A549 (cell line): Measurements from ENCODE around the gene GPR35. TPM values are rescaled to one million over a fixed set of nuclear protein-coding genes. Genes with fewer than 3 reads are reported as not detected.

Experiments used
- ATAC-seq, 2 experiments: fragments of 200-7000 bp in 1 of 2; fragments of >200 bp in 1 of 2; cut with Nextera tagmentation in 1 of 2; cut with Tn5 transposase in 1 of 2; 3 replicates each; pipeline versions ENCODE4 v1.8.0 to v1.9.1; 2018 to 2020; ENCODE audit warnings: mild to moderate bottlenecking in 1 of 2, moderate library complexity in 1 of 2
- CTCF ChIA-PET: fragments of 300-600 bp; sonication (Branson Sonifier 250); formaldehyde crosslinking; extraction: SDS; loops from one replicate; lab custom pipeline; 2021; ENCODE audit warnings: antibody characterized with exemption, inconsistent platforms; lab: Yijun Ruan, JAX
- POLR2A ChIA-PET: fragments of 350-600 bp; formaldehyde crosslinking; extraction: SDS; loops from one replicate; lab custom pipeline; 2021; ENCODE audit warnings: antibody characterized with exemption, inconsistent platforms; lab: Yijun Ruan, JAX
- DNase-seq, 2 experiments: peaks; one replicate each; pipeline versions ENCODE4 v3.0.0 to v3.0.0-alpha.2; 2011 to 2016; ENCODE audit warnings: low read depth in 1 of 2, low spot score in 1 of 2
- FAIRE-seq: peaks from 2 replicates; lab custom pipeline; 2011; peaks lifted over from hg19 to GRCh38; lab: Jason Lieb, UNC
- H3K27ac ChIP-seq, 2 experiments: fragments of >200 bp; sonication (Bioruptor Twin); formaldehyde crosslinking; 3 replicates each; pipeline ENCODE4 v1.5.1; 2016 to 2017
- H3K4me1 ChIP-seq: fragments of >200 bp; sonication (Bioruptor Twin); formaldehyde crosslinking; 3 replicates; pipeline ENCODE4 v1.6.1; 2016
- H3K4me2 ChIP-seq: fragments of >200 bp; sonication (Bioruptor Twin); formaldehyde crosslinking; 3 replicates; pipeline ENCODE4 v1.6.1; 2016
- H3K4me3 ChIP-seq: fragments of >200 bp; sonication (Bioruptor Twin); formaldehyde crosslinking; 3 replicates; pipeline ENCODE4 v1.5.1; 2016
- H3K9me3 ChIP-seq: fragments of >200 bp; sonication (Bioruptor Twin); formaldehyde crosslinking; 3 replicates; pipeline ENCODE4 v1.6.1; 2016
- ATOH8 ChIP-seq: fragments of 250-450 bp; sonication (Bioruptor Pico); IDR thresholded peaks from 2 replicates; pipeline ENCODE4 v1.5.0; 2020; ENCODE audit warnings: low read depth, mild to moderate bottlenecking, moderate library complexity
- CBX2 ChIP-seq: fragments of 200-600 bp; sonication (generic); IDR thresholded peaks from 2 replicates; pipeline ENCODE4 v1.6.1; 2016; ENCODE audit warnings: low read depth, mild to moderate bottlenecking, borderline replicate concordance
- CEBPB ChIP-seq, 2 experiments: fragments of >200 bp in 1 of 2; sonication (Bioruptor Twin) in 1 of 2; formaldehyde crosslinking in 1 of 2; IDR thresholded peaks; 2 replicates each; pipeline ENCODE4 v1.6.1; 2012 to 2016
- CHD4 ChIP-seq: fragments of 200-600 bp; sonication (generic); IDR thresholded peaks from 2 replicates; pipeline ENCODE4 v1.6.1; 2016; ENCODE audit warnings: antibody characterized with exemption, mild to moderate bottlenecking, borderline replicate concordance
- EHF ChIP-seq: fragments of 250-450 bp; sonication (Bioruptor Pico); IDR thresholded peaks from 2 replicates; pipeline ENCODE4 v1.5.0; 2020; ENCODE audit warnings: mild to moderate bottlenecking
- EP300 ChIP-seq, 2 experiments: fragments of >200 bp; sonication (Bioruptor Twin); formaldehyde crosslinking; IDR thresholded peaks; 2 replicates in 1 of 2; 3 replicates in 1 of 2; pipeline ENCODE4 v1.6.1; 2016 to 2017
- FOXS1 ChIP-seq: fragments of 250-450 bp; sonication (Bioruptor Pico); IDR thresholded peaks from 2 replicates; pipeline ENCODE4 v1.5.0; 2020; ENCODE audit warnings: mild to moderate bottlenecking, moderate library complexity
- HES2 ChIP-seq: fragments of >200 bp; sonication (Bioruptor Twin); formaldehyde crosslinking; IDR thresholded peaks from 2 replicates; pipeline ENCODE4 v1.6.1; 2016
- MAFK ChIP-seq: fragments of 450-650 bp; IDR thresholded peaks from 2 replicates; pipeline ENCODE4 v1.6.1; 2014; ENCODE audit not compliant: partially characterized antibody
- MYC ChIP-seq: IDR thresholded peaks from 2 replicates; pipeline ENCODE4 v1.6.1; 2012; ENCODE audit warnings: mild to moderate bottlenecking, inconsistent platforms, low read length, improper control_type of control experiment, borderline replicate concordance
- RAD21 ChIP-seq, 2 experiments: fragments of >200 bp in 1 of 2; sonication (Bioruptor Twin) in 1 of 2; formaldehyde crosslinking in 1 of 2; IDR thresholded peaks in 1 of 2; conservative IDR thresholded peaks in 1 of 2; 2 replicates in 1 of 2; 3 replicates in 1 of 2; pipeline ENCODE4 v1.6.1; 2012 to 2018; ENCODE audit warnings: inconsistent platforms in 1 of 2
- SMC3 ChIP-seq: fragments of >200 bp; sonication (Bioruptor Twin); formaldehyde crosslinking; IDR thresholded peaks from 3 replicates; pipeline ENCODE4 v1.6.1; 2018; ENCODE audit warnings: inconsistent platforms
- SREBF2 ChIP-seq: fragments of 450-650 bp; IDR thresholded peaks from 2 replicates; pipeline ENCODE4 v1.6.1; 2014; ENCODE audit warnings: mild to moderate bottlenecking, moderate library complexity
- WGBS: methylation state at CpG from one replicate; pipeline ENCODE4 v1.1.6; 2017; ENCODE audit errors: missing lambda C conversion rate; 5-methylcytosine and 5-hydroxymethylcytosine counted together
- polyA plus RNA-seq, 4 experiments: library from polyadenylated mRNA; depleted of rRNA in 3 of 4; stranded (reverse); fragments of >200 nt; fragmentation: RNase III in 1 of 4; extraction: RNeasy Plus Mini Kit Qiagen cat#74134 plus additional on column Dnase treatment in 1 of 4; gene quantifications; 2 replicates in 3 of 4; 3 replicates in 1 of 4; pipeline ENCODE4 v1.2.3, GENCODE V29; 2011 to 2017
- TF ChIP-seq, protein P1 (sequence below): fragments of >200 bp; sonication (Bioruptor Twin); formaldehyde crosslinking; IDR thresholded peaks from 3 replicates; pipeline ENCODE4 v1.6.1; 2016
- TF ChIP-seq, protein P2 (sequence below): fragments of 200-600 bp; sonication (generic); IDR thresholded peaks from 2 replicates; pipeline ENCODE4 v1.6.1; 2016; ENCODE audit warnings: antibody characterized with exemption, mild to moderate bottlenecking, moderate library complexity
- TF ChIP-seq, protein P3 (sequence below): IDR thresholded peaks from 2 replicates; pipeline ENCODE4 v1.6.1; 2012; ENCODE audit warnings: low read depth, borderline replicate concordance
- TF ChIP-seq, protein P4 (sequence below): fragments of 450-650 bp; IDR thresholded peaks from 2 replicates; pipeline ENCODE4 v1.6.1; 2014; ENCODE audit warnings: antibody characterized with exemption
- TF ChIP-seq, protein P5 (sequence below): fragments of >200 bp; sonication (Bioruptor Twin); formaldehyde crosslinking; IDR thresholded peaks from 3 replicates; pipeline ENCODE4 v1.5.1; 2016

The GPR35 gene
- polyA plus RNA-seq, 2 of the 4 experiments (the other 2 are of a cell fraction) = 0.65 to 0.90 TPM

- Histone ChIP-seq H3K4me3 (no peak overlapping the region), H3K4me2 (no peak overlapping the region), H3K9me3 (no peaks in the 10 kb centered on the region), H3K4me1 (no peaks in the 10 kb centered on the region), H3K27ac (no peak overlapping the region)
- no peak for TF ChIP-seq HES2
- TF ChIP-seq EHF (CRISPR knock-in tag) = no peak
- TF ChIP-seq CEBPB (IDR thresholded peaks at IDR 0.05) = no peak
- TF ChIP-seq FOXS1 (CRISPR knock-in tag) = no peak
- TF ChIP-seq, protein P1, sequence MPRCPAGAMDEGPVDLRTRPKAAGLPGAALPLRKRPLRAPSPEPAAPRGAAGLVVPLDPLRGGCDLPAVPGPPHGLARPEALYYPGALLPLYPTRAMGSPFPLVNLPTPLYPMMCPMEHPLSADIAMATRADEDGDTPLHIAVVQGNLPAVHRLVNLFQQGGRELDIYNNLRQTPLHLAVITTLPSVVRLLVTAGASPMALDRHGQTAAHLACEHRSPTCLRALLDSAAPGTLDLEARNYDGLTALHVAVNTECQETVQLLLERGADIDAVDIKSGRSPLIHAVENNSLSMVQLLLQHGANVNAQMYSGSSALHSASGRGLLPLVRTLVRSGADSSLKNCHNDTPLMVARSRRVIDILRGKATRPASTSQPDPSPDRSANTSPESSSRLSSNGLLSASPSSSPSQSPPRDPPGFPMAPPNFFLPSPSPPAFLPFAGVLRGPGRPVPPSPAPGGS = no peak
- no peak for TF ChIP-seq RAD21 (conservative IDR thresholded peaks at IDR 0.05 in 1 of 2, IDR thresholded peaks at IDR 0.05 in 1 of 2)
- TF ChIP-seq CHD4 = no peak
- TF ChIP-seq, protein P2, sequence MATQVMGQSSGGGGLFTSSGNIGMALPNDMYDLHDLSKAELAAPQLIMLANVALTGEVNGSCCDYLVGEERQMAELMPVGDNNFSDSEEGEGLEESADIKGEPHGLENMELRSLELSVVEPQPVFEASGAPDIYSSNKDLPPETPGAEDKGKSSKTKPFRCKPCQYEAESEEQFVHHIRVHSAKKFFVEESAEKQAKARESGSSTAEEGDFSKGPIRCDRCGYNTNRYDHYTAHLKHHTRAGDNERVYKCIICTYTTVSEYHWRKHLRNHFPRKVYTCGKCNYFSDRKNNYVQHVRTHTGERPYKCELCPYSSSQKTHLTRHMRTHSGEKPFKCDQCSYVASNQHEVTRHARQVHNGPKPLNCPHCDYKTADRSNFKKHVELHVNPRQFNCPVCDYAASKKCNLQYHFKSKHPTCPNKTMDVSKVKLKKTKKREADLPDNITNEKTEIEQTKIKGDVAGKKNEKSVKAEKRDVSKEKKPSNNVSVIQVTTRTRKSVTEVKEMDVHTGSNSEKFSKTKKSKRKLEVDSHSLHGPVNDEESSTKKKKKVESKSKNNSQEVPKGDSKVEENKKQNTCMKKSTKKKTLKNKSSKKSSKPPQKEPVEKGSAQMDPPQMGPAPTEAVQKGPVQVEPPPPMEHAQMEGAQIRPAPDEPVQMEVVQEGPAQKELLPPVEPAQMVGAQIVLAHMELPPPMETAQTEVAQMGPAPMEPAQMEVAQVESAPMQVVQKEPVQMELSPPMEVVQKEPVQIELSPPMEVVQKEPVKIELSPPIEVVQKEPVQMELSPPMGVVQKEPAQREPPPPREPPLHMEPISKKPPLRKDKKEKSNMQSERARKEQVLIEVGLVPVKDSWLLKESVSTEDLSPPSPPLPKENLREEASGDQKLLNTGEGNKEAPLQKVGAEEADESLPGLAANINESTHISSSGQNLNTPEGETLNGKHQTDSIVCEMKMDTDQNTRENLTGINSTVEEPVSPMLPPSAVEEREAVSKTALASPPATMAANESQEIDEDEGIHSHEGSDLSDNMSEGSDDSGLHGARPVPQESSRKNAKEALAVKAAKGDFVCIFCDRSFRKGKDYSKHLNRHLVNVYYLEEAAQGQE = no peak
- no peak for TF ChIP-seq EP300 (IDR thresholded peaks at IDR 0.05)
- no peak for TF ChIP-seq SREBF2
- TF ChIP-seq, protein P3, sequence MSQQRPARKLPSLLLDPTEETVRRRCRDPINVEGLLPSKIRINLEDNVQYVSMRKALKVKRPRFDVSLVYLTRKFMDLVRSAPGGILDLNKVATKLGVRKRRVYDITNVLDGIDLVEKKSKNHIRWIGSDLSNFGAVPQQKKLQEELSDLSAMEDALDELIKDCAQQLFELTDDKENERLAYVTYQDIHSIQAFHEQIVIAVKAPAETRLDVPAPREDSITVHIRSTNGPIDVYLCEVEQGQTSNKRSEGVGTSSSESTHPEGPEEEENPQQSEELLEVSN = no peak
- ChIA-PET CTCF (interaction anchor here (1.1 to 1.2 kb wide), 2 partner anchors 10 to 35 kb away, joined by 3 read pairs; no protein-coding TSS in a partner anchor), POLR2A (no interaction called here)
- 0% methylated on average over 1 of the region's 11 CpGs for WGBS
- no peak for ATAC-seq
- no peak for DNase-seq
- no peak for FAIRE-seq
Observed at GRCh38 chr2:240642806-240643092, 17.5 kb downstream of the GPR35 start.

DNA sequence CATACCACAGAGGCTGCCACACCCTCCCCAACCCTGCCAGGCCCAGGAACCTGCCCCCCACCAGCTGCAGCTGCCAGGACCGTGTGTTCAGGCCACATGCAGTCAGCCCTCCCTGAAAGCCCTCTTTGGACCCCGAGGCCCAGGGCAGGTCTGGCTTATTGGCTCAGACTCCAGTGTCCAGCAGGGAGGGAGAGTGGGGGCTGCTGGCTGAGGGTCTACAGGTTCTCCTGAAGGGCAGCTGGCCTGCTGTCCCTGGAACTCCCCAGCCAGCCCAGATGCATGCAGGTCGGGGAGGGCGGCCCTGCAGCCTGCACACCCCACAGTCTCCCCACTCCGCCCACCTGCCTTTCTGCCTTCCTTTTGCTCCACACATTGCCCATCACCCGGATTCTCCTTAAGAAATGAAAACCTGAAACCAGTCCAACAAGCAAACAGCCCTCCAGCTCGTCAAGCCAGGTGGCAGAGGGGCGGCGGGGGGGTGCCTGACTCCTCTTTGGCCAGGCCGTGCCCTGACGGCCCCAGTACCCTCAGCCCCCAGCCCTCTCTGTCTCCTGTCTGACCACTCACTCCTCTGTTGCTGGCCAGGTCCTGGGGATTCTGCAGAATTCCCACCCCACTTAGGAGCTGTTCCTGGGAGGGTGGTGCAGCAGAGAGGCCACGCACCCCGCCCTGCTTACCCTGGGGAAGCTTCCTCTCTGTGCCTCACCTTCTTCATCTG, 18.0 kb downstream of the GPR35 start:
- TF ChIP-seq CBX2 (no peak), HES2 (no peak), ATOH8 (no peak), SMC3 (no peak), MYC (no peak), MAFK (no peak)
- TF ChIP-seq, protein P4, sequence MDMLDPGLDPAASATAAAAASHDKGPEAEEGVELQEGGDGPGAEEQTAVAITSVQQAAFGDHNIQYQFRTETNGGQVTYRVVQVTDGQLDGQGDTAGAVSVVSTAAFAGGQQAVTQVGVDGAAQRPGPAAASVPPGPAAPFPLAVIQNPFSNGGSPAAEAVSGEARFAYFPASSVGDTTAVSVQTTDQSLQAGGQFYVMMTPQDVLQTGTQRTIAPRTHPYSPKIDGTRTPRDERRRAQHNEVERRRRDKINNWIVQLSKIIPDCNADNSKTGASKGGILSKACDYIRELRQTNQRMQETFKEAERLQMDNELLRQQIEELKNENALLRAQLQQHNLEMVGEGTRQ = no peak
- TF ChIP-seq, protein P5, sequence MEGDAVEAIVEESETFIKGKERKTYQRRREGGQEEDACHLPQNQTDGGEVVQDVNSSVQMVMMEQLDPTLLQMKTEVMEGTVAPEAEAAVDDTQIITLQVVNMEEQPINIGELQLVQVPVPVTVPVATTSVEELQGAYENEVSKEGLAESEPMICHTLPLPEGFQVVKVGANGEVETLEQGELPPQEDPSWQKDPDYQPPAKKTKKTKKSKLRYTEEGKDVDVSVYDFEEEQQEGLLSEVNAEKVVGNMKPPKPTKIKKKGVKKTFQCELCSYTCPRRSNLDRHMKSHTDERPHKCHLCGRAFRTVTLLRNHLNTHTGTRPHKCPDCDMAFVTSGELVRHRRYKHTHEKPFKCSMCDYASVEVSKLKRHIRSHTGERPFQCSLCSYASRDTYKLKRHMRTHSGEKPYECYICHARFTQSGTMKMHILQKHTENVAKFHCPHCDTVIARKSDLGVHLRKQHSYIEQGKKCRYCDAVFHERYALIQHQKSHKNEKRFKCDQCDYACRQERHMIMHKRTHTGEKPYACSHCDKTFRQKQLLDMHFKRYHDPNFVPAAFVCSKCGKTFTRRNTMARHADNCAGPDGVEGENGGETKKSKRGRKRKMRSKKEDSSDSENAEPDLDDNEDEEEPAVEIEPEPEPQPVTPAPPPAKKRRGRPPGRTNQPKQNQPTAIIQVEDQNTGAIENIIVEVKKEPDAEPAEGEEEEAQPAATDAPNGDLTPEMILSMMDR = no peak
- TF ChIP-seq, all 56 proteins: peak for 0
- Histone ChIP-seq H3K9me3 (no peaks in the 10 kb centered on the region), H3K4me2 (no peak overlapping the region), H3K4me3 (no peak overlapping the region), H3K4me1 (no peaks in the 10 kb centered on the region), H3K27ac (no peak overlapping the region)
- 17% methylated on average over 12 of the region's 13 CpGs for WGBS
- CTCF ChIA-PET = interaction anchor here (1.1 to 1.2 kb wide), 2 partner anchors 10 to 36 kb away, joined by 3 read pairs; no protein-coding TSS in a partner anchor
- ATAC-seq (no peak), DNase-seq (no peak), FAIRE-seq (no peak)
- POLR2A ChIA-PET = no interaction called here
